HUES64 (cell line): ENCODE data around the gene SEMA4D.
"Not testable (repeated sequence)": the region's sequence is repeated elsewhere in the genome, so short reads cannot be mapped to it uniquely, and the experiment has no call there.

Experiments used
- H3K27ac ChIP-seq: 2 replicates; pipeline ENCODE4 v1.7.0; 2013; ENCODE audit warnings: low read depth, low read length, inconsistent platforms
- H3K27me3 ChIP-seq: 2 replicates; pipeline ENCODE4 v1.6.1; 2013; ENCODE audit warnings: mild to moderate bottlenecking, low read length; ENCODE audit not compliant: insufficient read depth
- H3K36me3 ChIP-seq: 2 replicates; pipeline ENCODE4 v1.6.1; 2013; ENCODE audit warnings: mild to moderate bottlenecking, low read length; ENCODE audit not compliant: insufficient read depth
- H3K4me1 ChIP-seq: 2 replicates; pipeline ENCODE4 v1.6.1; 2013; ENCODE audit warnings: mild to moderate bottlenecking, low read length, moderate library complexity; ENCODE audit not compliant: insufficient read depth
- H3K4me3 ChIP-seq: 2 replicates; pipeline ENCODE4 v1.5.1; 2013; ENCODE audit warnings: mild to moderate bottlenecking, low read length, moderate library complexity
- H3K9ac ChIP-seq: 2 replicates; pipeline ENCODE4 v1.6.1; 2013; ENCODE audit warnings: mild to moderate bottlenecking, low read depth, low read length
- H3K9me3 ChIP-seq: 2 replicates; pipeline ENCODE4 v1.6.1; 2013; ENCODE audit warnings: low read depth, low read length; ENCODE audit not compliant: insufficient read depth
- WGBS: fragments of 150-250, 120-280 bp; methylation state at CpG from one replicate; pipeline ENCODE4 v1.1.7; 2013; ENCODE audit warnings: missing lambda C conversion rate; 5-methylcytosine and 5-hydroxymethylcytosine counted together

The SEMA4D gene

DNA sequence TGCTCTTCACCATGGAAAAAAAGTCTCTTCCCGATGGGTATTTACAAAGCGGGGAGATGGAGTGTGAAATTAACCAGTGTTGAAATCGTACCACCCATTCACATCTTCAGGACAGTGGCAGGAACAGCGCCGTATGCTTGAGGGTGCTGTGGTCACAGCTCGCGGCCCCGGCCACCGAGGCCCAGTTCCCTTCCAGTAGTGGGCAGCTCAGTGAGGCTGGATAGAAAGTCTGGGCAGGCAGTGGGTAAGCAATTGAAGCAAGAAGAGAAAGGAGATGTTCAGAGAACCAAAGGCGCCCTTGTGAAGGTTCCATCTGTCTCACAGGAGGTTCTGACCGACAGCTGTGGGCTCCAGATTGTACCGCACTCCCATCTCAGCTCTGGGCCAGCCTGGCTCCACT, 120.5 kb downstream of the SEMA4D start:
- no peak overlapping the region for H3K4me3 ChIP-seq
- peaks cover 39% of the 10 kb centered on the region for H3K36me3 ChIP-seq
- H3K27ac ChIP-seq, result no peak overlapping the region
- H3K4me1 ChIP-seq, result peaks cover 2% of the 10 kb centered on the region; the same call in 1 of the 2 replicates
- 98% methylated on average over 12 of the region's 12 CpGs for WGBS
- no peaks in the 10 kb centered on the region for H3K27me3 ChIP-seq
- no peaks in the 10 kb centered on the region for H3K9me3 ChIP-seq
- no peak overlapping the region for H3K9ac ChIP-seq

DNA sequence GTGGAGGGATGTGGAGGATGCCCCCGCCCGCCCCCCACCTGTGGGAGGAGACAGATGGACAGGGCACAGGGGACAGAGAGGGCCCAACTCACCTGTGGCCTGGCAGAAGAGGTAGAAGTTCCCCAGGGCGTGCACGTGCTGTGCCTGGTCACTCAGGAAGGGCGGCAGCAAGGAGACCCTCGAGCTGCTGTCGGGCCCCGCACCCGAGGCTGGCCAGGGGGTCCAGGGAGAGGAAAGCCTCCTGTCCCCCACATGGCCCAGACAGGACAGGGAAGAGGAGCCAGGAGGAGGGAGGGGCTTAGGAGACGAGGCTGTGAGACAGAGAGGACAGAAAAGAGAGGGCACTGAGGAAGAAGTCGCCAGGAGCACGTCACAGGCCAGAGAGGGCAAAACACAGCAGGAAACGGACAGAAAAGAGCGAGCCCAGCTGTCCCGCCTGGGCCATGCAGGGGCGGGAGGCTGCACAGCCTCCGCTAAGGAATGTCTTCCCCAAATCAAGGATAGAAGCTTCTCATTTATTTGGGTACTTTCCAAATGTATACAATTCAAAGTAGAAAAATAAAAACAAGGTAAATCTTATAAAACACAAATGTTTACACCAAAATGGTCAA, 121.1 kb downstream of the SEMA4D start:
- Histone ChIP-seq H3K27me3 (no peaks in the 10 kb centered on the region), H3K36me3 (peaks cover 35% of the 10 kb centered on the region), H3K27ac (no peak overlapping the region), H3K9me3 (no peaks in the 10 kb centered on the region), H3K4me3 (no peak overlapping the region), H3K4me1 (peaks cover 2% of the 10 kb centered on the region; the same call in 1 of the 2 replicates), H3K9ac (no peak overlapping the region)
- WGBS, result 96% methylated on average over 17 of the region's 17 CpGs

DNA sequence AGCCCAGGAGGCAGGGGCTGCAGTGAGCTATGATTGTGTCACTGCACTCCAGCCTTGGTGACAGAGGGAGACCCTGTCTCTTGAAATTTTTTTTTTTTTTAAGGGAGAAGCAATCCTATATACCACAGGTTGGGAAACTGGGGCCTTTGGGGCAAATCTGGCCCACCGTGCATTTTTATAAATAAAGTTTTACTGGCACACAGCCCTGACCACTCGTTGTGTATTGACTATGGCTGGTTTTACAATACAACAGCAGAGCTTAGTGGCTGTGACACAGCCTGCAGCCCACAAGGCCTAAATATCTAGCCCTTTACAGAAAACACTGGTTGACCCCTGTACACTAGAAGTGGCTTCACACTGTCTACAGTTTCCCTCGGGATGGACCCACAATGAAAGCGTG, 121.6 kb downstream of the SEMA4D start:
- Histone ChIP-seq H3K27ac (no peak overlapping the region), H3K36me3 (peaks cover 30% of the 10 kb centered on the region), H3K27me3 (no peaks in the 10 kb centered on the region), H3K4me1 (peaks cover 2% of the 10 kb centered on the region; the same call in 1 of the 2 replicates), H3K9me3 (no peaks in the 10 kb centered on the region), H3K9ac (no peak overlapping the region), H3K4me3 (no peak overlapping the region)
- WGBS, result 98% methylated on average over 4 of the region's 4 CpGs

GRCh38 chr9:89375191-89375760, 122.6 kb downstream of the SEMA4D start:
- H3K4me1 ChIP-seq, result peaks cover 2% of the 10 kb centered on the region; the same call in 1 of the 2 replicates
- no peak overlapping the region for H3K9ac ChIP-seq
- 87% methylated on average over 8 of the region's 8 CpGs for WGBS
- H3K4me3 ChIP-seq, result no peak overlapping the region
- H3K9me3 ChIP-seq, result no peaks in the 10 kb centered on the region
- no peaks in the 10 kb centered on the region for H3K27me3 ChIP-seq
- H3K27ac ChIP-seq, result no peak overlapping the region
- peaks cover 22% of the 10 kb centered on the region for H3K36me3 ChIP-seq

- WGBS, result 95% methylated on average over 4 of the region's 4 CpGs
- no peaks in the 10 kb centered on the region for H3K27me3 ChIP-seq
- H3K4me3 ChIP-seq, result no peak overlapping the region
- peaks cover 15% of the 10 kb centered on the region for H3K36me3 ChIP-seq
- H3K4me1 ChIP-seq, result peaks cover 2% of the 10 kb centered on the region; the same call in 1 of the 2 replicates
- H3K9me3 ChIP-seq, result no peaks in the 10 kb centered on the region
- no peak overlapping the region for H3K27ac ChIP-seq
- no peak overlapping the region for H3K9ac ChIP-seq
Observed at GRCh38 chr9:89374176-89374575, 123.7 kb downstream of the SEMA4D start.

GRCh38 chr9:89372979-89373378, 124.9 kb downstream of the SEMA4D start:
- 93% methylated on average over 8 of the region's 8 CpGs for WGBS
- no peaks in the 10 kb centered on the region for H3K9me3 ChIP-seq
- no peak overlapping the region for H3K9ac ChIP-seq
- H3K4me3 ChIP-seq, result no peak overlapping the region
- H3K36me3 ChIP-seq, result peaks cover 5% of the 10 kb centered on the region; the same call in 1 of the 2 replicates
- H3K4me1 ChIP-seq, result peaks cover 2% of the 10 kb centered on the region; the same call in 1 of the 2 replicates
- no peak overlapping the region for H3K27ac ChIP-seq
- no peaks in the 10 kb centered on the region for H3K27me3 ChIP-seq

DNA sequence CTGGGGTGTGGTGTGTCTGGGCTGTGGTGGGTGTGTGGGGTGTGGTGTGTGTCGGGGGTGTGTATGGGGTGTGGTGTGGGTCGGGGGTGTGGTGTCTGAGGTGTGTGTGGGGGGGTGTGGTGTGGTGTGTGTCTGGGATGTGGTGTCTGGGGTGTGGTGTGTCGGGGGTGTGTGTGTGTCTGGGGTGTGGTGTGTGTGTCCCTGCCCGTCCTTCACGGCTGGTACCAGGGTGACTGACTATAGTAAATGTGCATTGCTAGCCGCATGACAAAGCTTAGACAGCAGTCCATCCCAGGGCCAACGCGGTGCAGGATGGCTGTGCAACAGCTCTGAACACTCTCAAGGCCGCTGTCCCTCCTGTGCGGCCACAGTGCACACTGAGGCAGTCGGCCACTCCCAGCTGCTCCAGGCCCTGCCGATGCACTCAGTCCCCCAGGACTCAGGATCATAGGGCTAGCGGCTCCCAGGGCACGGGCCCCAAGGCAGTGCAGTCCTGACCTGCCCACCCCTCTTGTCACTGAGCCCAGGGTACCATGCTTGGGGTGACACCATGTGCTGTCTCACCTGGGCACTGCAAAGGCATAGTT, 125.6 kb downstream of the SEMA4D start:
- Histone ChIP-seq H3K4me1 (peaks cover 2% of the 10 kb centered on the region; the same call in 1 of the 2 replicates), H3K27ac (no peak overlapping the region), H3K4me3 (no peak overlapping the region), H3K9me3 (no peaks in the 10 kb centered on the region), H3K9ac (no peak overlapping the region), H3K36me3 (peaks cover 2% of the 10 kb centered on the region; the same call in 1 of the 2 replicates), H3K27me3 (no peaks in the 10 kb centered on the region)
- 91% methylated on average over 14 of the region's 14 CpGs for WGBS

DNA sequence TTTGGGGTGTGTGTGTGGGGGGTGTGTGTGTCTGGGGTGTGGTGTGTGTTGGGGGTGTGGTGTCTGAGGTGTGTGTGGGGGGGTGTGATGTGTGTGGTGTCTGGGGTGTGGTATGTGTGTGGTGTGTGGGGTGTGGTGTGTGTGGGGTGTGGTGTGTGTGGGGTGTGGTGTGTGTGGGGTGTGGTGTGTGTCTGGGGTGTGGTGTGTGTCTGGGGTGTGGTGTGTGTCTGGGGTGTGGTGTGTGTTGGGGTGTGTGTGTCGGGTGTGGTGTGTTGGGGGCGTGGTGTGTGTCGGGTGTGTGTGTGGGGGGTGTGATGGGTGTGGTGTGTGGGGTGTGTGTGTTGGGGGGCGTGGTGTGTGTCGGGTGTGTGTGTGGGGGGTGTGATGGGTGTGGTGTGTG, 126.1 kb downstream of the SEMA4D start:
- 100% methylated on average over 3 of the region's 5 CpGs for WGBS
- H3K9me3 ChIP-seq, H3K9ac ChIP-seq, H3K27ac ChIP-seq, H3K27me3 ChIP-seq, H3K4me3 ChIP-seq, H3K4me1 ChIP-seq, H3K36me3 ChIP-seq: not testable (repeated sequence)

GRCh38 chr9:89370593-89370992, 127.3 kb downstream of the SEMA4D start:
- 88% methylated on average over 6 of the region's 6 CpGs for WGBS
- Histone ChIP-seq H3K27ac (no peak overlapping the region), H3K36me3 (no peaks in the 10 kb centered on the region), H3K4me1 (peaks cover 1% of the 10 kb centered on the region; the same call in 1 of the 2 replicates), H3K9ac (no peak overlapping the region), H3K4me3 (no peak overlapping the region), H3K9me3 (no peaks in the 10 kb centered on the region), H3K27me3 (no peaks in the 10 kb centered on the region)

DNA sequence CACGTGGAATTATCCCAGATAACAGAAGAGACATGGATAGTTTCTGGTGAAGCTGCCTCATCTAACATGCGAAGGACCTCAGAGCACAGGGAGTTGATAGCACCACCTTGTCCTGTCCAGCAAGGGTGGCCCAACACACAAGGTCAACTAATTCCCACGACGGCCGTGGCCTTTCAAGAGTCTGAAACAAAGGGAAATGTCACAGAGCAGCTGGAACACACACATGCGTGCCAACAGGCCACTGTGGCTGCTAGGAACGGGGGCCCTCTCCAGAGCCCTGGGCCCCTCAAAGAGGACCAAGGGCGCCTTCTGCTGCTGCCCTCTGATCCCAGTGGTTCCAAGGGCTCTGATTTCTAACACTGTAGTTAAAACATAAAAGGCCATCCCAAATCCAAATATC, 128.9 kb downstream of the SEMA4D start:
- Histone ChIP-seq H3K27me3 (no peaks in the 10 kb centered on the region), H3K4me3 (no peak overlapping the region), H3K9me3 (no peaks in the 10 kb centered on the region), H3K36me3 (no peaks in the 10 kb centered on the region), H3K4me1 (no peaks in the 10 kb centered on the region), H3K27ac (no peak overlapping the region), H3K9ac (no peak overlapping the region)
- WGBS, result 93% methylated on average over 8 of the region's 8 CpGs

DNA sequence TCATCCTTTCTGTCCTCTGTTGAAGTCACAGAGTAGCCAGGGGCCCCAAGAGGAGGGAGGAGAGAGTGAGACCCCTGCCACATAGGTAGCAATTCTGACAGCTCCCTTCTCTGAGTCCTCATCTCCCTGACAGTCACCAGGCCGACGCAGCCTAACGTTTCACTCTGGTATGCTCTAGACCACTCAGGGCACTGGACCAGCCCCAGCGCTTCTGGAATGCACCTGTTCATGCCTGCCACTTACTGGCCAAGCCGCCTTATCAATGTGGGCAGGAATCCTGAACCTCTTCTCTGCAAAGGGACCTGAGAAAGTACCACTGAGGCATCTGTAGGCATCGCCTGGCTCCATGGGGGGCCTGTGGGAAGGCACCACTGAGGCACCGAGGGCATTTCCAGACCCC, 129.4 kb downstream of the SEMA4D start:
- WGBS, result 91% methylated on average over 7 of the region's 7 CpGs
- Histone ChIP-seq H3K4me1 (no peaks in the 10 kb centered on the region), H3K9ac (no peak overlapping the region), H3K9me3 (no peaks in the 10 kb centered on the region), H3K36me3 (no peaks in the 10 kb centered on the region), H3K27me3 (no peaks in the 10 kb centered on the region), H3K4me3 (no peak overlapping the region), H3K27ac (no peak overlapping the region)
